AG08396 (cell line): ENCODE data around the gene SMYD2.

Source experiments
- DNase-seq: peaks from one replicate; pipeline ENCODE4 v3.0.0; 2012; ENCODE audit warnings: low spot score, mixed read lengths

SMYD2 gene

DNA sequence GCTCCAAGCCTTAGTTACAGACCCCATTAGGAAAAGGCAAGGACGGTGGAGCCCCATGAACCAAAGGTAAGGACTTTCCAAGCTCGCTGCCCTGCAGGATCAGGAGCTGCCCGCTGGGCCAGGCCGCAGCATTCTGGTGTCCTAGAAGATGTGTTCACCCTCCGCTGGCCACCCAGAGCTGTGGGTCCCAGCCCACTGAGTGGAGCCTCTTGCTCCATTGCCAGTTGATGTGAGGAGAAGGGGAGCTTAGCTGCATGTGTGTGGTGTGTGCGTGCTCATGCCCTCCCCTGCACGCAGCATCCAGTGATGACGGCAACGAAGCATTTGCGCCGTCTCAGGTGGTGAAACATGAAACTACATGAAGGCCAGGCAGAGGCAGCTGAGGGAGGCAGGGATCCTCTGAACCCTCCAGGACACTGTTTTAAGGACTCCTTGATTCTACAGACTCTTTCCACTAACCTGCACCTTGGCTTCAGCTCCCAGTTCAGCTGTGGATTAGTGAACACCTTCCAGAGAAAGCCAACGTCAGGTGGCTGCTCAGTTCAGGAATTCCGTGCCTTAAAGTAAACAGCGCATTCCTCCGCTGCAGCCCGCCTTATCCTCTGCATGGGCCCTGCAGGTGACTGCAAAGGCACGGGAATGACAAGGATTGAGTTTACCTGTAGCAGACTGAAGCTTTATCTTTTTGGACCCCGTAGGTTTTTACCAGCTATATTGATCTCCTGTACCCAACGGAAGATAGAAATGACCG, 48.7 kb downstream of the SMYD2 start:
- DNase-seq = no peak

DNA sequence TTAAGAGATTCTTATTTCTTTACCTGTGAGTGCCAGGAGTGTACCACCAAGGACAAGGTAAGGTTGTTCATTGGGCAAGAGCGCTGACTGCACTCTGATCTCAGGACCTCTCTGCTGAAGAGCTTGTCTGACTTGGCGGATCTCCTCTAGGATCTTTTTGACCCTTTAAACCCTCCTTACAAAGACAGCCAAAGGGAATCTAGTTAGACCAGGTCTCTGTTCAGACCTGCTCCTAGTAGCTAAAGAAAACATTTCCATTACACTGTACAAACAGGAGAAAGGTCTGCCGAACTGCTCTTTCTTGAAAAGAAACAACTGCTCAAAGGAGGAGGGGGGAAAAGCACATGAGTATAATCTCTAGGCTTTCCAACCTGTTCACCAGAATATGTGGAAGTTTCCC, 49.3 kb downstream of the SMYD2 start:
- no peak for DNase-seq

DNA sequence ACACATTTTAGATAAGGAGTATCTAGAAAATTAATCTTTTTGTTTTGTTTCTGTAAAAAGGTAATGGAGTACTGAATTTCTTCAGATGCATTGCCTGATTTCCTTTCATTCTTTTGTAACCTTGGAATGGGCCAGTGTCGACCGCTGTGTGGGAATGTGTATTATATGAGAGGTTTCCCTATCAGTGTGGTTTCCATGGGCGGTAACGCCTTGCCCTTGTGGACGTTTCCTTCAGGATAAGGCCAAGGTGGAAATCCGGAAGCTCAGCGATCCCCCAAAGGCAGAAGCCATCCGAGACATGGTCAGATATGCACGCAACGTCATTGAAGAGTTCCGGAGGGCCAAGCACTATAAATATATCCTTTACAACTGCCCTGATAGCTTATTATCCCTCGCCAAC, 49.8 kb downstream of the SMYD2 start:
- DNase-seq = no peak

DNA sequence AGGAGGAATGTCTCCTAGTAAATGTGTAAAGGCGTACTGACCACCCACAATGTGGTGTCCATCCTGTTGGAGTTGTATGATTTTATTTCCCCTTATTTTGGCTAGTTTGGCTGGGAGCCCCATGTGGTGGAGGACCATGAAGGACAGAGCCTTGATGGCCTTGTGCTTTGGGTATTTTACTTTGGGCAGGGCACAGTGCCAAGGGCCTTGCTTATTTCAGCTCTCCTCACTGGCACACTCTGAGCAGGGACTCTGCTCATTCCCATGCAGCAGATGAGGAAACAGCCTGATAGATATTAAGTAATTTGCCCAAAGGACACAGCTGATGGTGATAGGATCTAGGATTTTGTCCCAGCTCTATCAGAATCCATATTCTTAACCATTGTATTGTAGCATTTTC, 50.2 kb downstream of the SMYD2 start:
- no peak for DNase-seq

DNA sequence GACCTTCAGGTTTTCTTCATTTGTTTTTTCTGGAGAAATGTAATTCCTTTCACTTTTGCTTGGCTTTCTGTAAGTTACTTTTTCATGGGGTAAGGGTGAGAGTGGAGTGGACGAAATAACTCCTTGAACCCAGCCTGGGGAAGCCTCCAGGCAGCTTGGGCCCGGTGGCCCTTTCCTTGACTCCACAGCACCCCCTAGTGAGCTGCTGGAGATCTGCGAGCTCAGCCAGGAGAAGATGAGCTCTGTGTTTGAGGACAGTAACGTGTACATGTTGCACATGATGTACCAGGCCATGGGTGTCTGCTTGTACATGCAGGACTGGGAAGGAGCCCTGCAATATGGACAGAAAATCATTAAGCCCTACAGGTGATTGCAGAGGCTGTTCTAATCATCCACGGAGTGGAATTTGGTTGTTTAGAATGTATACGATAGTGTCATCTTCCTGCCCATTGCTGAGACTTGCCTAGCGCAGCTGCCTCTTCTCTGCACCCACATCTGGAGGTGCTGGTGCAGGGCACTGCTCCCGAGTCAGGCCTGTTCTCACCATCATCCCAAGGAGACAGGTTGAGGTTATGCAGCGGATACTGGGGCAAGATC, 51.0 kb downstream of the SMYD2 start:
- DNase-seq = peak; percentile 69

DNA sequence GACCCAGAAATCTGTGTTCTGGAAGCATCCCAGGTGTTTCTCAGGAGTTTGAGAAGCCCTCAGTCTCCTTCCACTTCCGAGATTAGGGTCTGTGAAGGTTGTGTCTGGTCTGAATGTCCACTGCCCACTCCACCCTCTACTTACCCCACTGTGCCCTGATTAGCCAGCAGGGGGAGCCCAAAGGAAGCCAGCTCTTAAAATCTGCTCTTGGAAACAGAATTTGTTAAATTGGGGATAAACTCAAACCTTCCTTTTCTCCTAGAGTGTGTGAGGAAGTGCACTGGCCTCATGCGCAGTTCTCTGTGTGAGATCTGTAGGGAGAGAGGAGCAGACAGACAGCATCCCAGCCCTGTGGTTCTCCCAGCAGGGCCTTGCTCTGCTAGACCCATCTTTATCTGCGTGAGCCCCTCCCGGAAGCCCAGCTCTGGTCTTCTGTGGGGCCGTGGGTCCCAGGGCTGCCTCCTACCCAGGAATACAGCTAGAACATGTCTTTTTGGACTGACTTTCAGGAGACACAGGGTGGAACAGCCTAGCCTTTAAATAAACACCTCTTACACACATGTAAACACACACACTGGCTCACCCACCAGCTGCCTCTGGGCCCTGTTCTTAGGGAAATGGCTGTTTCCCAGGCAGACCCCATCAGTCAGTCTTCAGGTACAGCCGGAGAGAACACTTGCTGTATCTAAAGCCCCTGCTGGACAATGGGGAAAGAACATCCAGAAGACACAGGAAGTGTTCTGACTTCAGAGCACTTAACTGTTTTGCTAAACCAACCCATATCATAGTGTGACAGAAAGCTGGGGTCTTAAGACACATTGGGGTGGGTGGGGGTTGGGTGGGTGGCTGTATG, 52.2 kb downstream of the SMYD2 start:
- peak; percentile 56 for DNase-seq

DNA sequence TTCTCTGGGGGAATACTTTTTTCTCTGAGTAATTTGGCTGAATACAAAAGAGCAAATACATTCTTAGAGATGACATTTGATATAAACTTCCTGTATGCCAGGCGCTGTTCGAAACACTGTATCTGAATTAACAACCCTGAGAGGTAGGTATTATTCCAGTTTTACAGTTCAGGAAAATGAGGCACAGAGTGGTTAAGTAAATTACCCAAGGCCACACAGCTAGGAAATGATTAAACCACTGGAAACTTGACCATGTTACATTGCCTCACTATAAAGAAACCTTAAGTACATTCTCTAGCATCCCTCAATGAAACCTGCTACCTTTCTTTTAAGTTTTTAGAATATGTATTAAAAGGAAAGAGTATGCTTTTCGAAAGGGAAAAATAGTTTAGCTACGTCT, 54.6 kb downstream of the SMYD2 start:
- DNase-seq = no peak

DNA sequence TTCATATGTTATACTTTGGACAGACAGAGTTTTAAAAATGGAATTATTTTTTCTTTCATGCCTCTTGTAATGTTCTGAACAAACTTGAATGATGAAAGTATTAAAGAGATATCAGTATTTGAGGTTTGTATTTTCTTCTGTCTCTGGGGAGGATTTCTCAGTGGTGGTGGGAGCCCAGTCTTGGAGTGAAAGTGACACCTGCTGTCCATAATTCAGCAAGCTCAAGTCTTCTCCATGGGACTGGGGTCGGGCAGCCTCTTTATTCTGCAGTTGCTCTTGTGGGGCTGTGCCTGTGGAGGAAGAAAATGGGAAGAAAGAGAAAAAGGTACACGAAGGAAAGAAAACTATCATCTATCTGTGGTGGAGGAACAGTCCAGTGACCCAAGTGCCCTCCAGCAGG, 56.1 kb downstream of the SMYD2 start:
- DNase-seq = no peak

DNA sequence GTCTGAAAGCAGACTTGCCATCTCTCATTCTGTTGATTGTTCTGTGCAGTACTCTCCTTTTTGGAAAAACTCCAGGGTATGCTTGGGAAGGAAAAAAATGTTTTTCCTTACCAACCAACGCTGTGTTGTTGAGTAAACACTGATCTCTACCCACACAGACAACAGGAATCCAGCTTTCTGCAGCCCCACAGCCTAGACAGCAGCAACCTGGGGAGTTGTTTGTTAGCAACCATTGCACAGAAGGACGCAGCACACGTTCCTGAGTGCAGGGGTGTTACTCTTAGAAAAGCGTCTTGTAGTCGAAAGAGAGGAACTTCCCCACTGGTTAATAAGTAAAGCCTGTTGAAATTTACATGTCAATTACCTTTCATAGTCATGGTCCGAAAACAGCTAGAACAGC, 56.6 kb downstream of the SMYD2 start:
- DNase-seq = peak; percentile 75

DNA sequence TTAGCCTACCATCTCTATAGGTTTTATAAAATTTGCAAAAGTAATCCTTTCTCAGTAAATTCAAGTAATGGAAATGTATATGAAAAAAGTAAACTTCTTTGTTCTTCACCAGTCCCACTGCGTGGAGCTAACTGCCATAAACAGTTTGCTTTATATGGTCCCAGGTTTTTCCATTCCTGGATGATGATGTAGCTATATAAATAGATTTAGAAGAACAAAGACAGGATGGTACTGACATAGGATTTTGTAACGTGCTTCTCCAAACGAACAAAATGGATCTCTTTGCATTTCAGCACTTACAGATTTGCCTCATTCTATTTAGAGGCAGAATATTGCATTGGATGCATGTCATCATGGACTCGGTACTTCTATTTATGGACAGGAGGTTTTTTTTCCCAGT, 57.3 kb downstream of the SMYD2 start:
- DNase-seq = no peak

DNA sequence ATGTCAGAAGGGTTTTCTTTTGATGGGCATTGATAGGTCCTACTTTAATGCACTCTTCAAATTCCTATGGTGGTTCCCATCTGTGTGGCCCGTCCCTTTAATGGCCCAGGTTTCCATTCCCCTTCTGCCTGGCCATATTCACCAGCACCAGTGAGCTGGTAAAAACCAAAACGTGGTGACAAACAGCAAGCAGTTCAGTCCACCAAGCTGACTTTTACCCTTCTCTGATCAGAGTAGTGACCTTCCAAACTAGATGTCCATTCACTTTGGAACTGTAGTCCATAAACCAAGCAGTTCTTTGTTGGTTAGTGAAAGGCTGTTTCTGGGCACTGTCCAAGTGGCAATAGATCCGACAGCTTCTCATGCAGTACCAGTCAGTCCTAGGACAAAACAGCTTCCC, 60.5 kb downstream of the SMYD2 start:
- DNase-seq = no peak

DNA sequence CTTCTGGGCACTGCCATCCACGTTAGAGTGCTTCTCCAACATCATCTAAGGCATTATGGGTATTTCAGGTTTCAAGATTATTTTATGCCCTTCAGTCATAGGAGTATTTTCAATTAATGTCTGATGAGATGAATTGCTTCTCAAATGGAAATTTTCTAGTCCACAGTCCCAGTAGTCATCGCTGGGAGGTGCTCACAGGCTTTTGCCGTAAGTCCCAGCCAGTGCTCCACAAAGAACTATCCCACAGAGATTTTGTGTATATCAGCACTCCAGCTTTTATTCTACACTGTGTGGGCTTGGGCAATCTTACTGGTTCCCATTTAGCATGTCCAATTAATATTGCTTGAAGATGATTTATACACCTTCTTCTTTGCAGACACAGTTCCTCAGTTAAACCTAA, 61.0 kb downstream of the SMYD2 start:
- no peak for DNase-seq

DNA sequence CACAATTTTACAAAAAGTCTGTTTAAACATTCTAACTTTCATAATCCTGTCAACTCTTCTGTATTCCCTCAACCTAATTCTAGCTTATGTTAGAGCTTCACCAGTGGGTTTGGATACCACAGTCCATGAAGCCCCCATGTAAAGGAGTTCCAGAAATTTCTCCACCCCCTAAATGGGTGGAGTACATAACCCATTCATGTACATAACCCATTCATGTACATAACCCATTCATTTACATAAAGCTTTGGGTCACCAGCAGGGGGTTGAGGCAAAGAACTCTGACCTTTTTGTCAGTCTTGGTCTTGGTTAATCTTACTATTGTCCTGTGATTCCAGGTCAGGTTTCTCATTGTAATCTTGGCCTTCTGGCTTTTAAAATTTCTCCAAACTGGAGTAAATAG, 61.6 kb downstream of the SMYD2 start:
- DNase-seq = no peak

DNA sequence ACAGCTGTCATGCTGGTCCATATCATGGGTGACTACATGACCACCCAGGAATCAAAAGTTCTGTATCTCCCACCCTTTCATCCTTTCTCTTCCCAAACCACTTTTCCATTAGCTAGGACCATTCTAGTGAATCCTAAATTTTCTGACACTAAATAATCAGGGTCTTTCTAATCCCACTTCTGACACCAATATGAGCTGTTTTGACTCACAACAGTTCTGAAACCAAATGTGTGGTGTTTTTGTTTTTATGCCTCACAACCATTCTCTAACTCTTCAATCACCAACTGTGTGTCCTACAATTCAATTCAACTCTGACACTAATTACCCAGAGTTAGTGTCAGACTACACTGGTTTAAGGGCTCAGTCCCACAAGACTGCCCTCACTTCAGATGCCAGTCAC, 63.9 kb downstream of the SMYD2 start:
- DNase-seq = no peak

DNA sequence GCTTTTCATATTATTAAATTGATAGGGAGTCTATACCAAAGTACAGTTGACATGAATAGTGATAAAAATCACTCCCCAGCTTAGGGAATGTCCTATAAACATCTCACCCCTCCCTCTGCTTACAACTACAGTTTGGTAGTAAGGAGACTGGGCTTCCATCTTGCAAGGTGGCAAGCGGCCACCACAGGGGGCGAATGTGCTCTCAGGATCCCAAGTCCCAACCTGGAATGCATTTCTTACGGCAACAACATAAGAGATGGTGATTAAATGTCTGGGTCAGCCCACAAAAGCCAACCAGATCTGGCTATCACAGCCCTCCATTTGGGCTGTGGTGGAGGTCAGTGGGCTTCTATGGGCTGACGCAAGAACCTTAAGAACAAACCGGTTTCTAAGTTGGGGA, 68.0 kb downstream of the SMYD2 start:
- no peak for DNase-seq

DNA sequence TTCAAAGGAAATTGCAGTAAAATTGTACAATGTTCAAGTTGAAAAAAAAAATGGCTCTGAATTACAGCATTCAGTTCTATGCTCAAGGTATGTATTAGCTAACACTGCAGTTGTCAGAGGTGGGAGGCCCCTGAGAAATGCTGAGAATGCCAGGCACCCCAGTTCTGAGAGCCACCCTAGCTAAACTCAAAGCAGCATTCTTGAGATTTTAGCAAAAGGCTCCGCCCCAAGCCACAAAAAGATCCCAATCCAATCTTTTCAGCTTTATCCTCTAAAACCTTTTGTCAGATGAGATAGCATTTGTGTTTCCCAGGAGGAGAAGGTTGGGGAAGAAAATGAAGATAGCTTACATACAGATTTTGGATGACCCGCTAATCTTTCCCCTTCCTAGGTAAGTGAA, 68.8 kb downstream of the SMYD2 start:
- no peak for DNase-seq

DNA sequence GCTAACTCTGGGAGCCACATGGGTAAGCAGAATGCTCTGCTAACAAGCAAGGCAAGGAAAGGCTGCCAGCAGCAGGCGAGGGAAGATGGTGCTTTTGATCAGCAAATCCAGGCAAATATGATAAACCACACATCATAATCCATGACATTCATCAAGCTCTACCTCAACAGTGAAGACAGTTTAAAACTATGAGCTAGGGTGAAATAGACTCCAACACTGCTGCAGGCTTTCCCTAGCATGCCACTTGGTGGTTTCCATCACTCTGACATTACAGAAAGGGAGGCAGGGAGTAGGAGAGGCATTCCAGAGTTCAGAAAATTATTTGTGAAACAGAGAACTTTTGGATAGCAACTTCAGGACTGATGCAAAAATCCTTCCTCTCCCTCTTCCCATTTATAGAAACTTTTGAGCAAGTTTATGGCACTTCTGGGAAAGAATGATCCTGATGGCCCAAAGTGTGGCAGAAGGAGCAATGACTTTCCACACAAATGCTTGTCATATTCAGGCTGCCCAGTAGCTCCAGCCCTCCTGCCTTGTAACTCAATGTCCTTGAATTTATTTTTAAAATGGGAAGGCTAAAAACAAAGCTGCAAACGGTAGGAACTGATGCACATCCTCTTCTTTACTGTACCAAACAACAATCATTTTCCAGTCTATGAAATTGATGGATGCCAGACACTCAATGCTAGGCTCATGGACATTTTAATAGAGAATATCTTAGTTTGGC, 70.8 kb downstream of the SMYD2 start:
- no peak for DNase-seq

DNA sequence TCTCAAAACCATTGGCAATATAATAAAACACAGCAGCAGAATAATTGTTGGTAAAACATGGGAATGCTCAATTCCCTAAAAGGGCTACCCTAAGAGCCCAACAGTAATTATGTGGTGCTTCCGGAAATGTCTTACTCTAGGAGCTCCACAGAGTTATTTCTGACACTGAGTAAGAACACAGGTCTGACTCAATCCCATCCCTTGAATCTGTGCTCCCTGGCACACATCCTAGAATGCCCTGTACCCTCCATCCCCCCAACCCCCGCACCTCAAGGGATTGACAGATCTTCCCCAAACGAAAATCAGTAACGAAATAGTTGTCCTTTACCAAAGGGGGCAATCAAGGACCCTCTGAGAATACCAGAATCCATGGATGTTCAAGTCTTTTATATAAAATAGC, 71.9 kb downstream of the SMYD2 start:
- DNase-seq = no peak

DNA sequence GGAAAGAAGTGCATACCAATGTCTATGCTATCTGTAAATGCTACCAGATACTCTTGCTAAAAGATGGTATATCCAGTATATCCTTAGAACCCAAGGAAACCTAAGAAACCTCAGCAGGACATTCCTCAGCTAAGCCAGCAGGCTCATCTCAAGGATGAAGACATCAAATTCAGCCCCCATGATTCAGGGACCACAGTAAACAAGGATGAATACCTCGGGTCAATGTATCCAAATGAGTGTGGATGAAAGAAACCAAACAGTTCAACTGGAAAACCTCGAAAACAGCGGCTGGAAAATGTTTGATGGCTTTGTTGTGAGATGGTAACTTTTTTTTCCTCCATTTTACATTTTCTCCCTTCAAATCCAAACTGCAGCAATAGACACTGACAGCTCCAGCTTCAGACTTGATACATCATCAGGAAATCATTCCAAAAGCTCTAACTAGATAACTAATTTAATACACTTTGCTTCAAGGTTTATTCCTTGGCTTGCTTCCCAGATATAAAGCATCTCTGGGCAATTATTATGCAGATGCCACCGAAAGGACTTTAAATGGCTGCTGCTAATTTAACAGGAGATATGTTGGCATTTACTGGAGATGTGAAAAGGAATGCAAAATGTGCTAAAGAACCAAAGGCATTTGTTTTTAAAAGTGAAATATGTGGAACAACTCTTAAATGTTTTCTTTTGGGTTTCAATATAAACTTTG, 73.6 kb downstream of the SMYD2 start:
- no peak for DNase-seq

DNA sequence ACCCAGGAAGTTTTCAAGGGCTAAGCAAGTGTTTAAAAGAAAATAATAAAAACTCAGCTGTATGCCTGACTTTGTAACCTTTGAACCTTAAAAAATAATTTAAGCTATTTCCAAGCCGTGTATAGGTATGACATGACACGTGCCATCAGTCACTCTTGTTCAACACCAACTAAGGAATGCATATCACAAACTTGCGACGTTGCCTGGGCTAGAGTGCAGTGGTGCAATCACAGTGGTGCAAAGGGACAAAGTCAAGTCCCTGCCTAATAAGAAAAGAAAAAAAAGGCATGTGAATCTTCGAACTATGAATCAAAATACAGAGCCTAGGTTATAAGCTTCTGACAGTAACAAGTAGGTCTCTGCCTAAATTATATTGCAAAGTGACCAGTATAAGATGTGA, 79.2 kb downstream of the SMYD2 start:
- DNase-seq = no peak

DNA sequence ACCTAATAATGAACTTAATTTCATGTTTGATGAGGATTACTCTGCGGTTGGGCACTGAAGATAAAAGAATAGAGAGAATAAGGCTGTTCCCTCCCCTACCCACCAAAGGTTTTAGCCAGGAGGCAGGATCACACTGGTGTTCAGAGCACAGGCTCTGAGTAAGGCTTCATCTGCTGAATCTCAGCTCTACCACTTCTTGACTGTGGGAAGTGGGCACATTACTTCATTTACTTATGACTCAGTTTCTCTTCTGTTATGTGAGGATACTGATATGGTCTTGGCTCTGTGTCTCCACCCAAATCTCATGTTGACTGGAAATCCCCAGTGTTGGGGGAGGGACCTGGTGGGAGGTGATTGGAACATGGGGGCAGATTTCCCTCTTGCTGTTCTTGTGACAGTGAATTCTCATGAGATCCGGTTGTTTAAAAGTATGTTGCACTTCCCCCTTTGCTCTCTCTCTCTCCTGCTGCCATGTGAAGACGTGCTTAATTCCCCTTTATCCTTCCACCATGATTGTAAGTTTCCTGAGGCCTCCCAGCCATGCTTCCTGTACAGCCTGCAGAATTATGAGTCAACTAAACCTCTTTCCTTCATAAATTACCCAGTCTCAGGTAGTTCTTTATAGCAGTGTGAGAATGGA, 79.7 kb downstream of the SMYD2 start:
- no peak for DNase-seq
